ENCODE measurements around the gene VCX2. TPM values are rescaled to one million over a fixed set of nuclear protein-coding genes. Genes with fewer than 3 reads are reported as not detected.
"Not testable (repeated sequence)": the region's sequence is repeated elsewhere in the genome, so short reads cannot be mapped to it uniquely, and the experiment has no call there.

VCX2 gene
- total RNA-seq, 2 donors from 2014 or later = not detected

DNA sequence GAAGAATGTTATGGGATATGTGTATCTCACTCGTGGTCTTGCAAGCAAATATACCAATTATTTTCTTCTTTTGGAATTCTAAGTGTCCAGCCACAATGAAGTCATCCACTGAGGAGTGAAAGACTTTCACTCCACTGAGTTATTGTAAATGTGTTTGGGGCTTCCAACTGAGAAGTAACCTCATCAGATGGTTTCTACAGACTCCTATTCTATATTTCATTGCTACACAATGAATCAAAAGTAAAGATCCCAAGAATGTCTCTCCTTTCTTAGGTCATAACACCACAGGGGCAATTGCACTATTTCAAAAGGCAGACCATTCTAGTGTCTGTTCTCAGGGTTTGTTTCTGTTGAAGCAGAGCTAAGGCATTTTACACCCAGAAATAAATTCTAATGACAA is 12.3 kb upstream of the VCX2 start:
- ATAC-seq (ENCODE audit: insufficient number of reproducible peaks, low FRiP score, low read depth) (no peak), DNase-seq (ENCODE audit: low spot score) (no peak)
- Histone ChIP-seq H3K4me1 (ENCODE audit: control insufficient read depth in 1 of 2, low read depth in 2 of 2) (no peaks in the 10 kb centered on the region), H3K27me3 (replicated peaks; ENCODE audit: insufficient read depth) (no peaks in the 10 kb centered on the region), H3K36me3 (no peaks in the 10 kb centered on the region), H3K27ac (no peak overlapping the region), H3K9me3 (no peaks in the 10 kb centered on the region), H3K4me3 (no peak overlapping the region)
- TF ChIP-seq CTCF (IDR thresholded peaks at IDR 0.05) = no peak

- Histone ChIP-seq H3K36me3 (no peaks in the 10 kb centered on the region), H3K27me3 (replicated peaks; ENCODE audit: insufficient read depth) (no peaks in the 10 kb centered on the region), H3K4me1 (ENCODE audit: control insufficient read depth in 1 of 2, low read depth in 2 of 2) (no peaks in the 10 kb centered on the region), H3K27ac (no peak overlapping the region), H3K4me3 (no peak overlapping the region), H3K9me3 (no peaks in the 10 kb centered on the region)
- ATAC-seq (ENCODE audit: insufficient number of reproducible peaks, low FRiP score, low read depth) (no peak), DNase-seq (ENCODE audit: low spot score) (no peak)
- no peak for TF ChIP-seq CTCF (IDR thresholded peaks at IDR 0.05)
Observed at GRCh38 chrX:8179656-8180055, 8.6 kb upstream of the VCX2 start.

DNA sequence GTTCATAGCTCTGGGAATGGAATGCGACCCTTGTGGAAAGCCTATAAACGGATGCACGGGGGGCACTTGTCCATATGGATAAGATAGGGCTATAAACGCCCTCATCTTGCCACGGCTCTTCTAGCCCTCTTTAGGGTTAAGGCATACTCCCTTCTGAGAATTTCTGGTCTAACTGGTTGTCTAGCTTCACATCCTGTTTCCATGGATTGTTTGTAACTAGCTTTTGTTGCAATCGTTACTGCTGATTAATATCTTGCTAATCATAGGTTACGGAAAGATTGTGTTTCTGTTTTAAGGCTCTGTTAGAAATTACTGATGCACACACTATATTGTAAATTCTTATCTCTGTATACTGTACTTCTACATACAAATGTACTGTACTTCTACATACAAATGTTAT is 17.1 kb downstream of the VCX2 start:
- H3K4me1 ChIP-seq (ENCODE audit: control insufficient read depth in 1 of 2, low read depth in 2 of 2); DNase-seq (ENCODE audit: low spot score); H3K27me3 ChIP-seq (replicated peaks; ENCODE audit: insufficient read depth); H3K36me3 ChIP-seq; H3K27ac ChIP-seq; H3K9me3 ChIP-seq; ATAC-seq (ENCODE audit: insufficient number of reproducible peaks, low FRiP score, low read depth); H3K4me3 ChIP-seq: not testable (repeated sequence)

GRCh38 chrX:8147226-8147625 is 23.8 kb downstream of the VCX2 start:
- Histone ChIP-seq H3K36me3 (no peaks in the 10 kb centered on the region), H3K4me3 (no peak overlapping the region), H3K9me3 (no peaks in the 10 kb centered on the region), H3K27ac (no peak overlapping the region), H3K27me3 (replicated peaks; ENCODE audit: insufficient read depth) (no peaks in the 10 kb centered on the region), H3K4me1 (ENCODE audit: control insufficient read depth in 1 of 2, low read depth in 2 of 2) (no peaks in the 10 kb centered on the region)
- no peak for TF ChIP-seq CTCF (IDR thresholded peaks at IDR 0.05)
- ATAC-seq (ENCODE audit: insufficient number of reproducible peaks, low FRiP score, low read depth) (no peak), DNase-seq (ENCODE audit: low spot score) (no peak)

DNA sequence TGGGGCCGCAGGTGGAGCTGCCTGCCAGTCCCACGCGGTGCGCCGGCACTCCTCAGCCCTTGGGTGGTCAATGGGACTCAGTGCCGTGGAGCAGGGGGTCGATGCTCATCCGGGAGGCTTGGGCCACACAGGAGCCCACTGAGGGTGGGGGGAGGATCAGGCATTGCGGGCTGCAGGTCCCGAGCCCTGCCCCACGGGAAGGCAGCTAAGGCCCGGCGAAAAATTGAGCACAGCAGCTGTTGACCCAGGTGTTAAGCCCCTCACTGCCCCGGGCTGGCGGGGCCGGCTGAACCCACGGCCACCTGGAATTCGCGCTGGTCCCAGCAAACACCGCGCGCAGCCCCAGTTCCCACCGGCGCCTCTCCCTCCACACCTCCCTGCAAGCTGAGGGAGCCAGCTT is 26.1 kb downstream of the VCX2 start:
- H3K4me1 ChIP-seq (ENCODE audit: control insufficient read depth in 1 of 2, low read depth in 2 of 2) = no peaks in the 10 kb centered on the region
- no peak for TF ChIP-seq CTCF (IDR thresholded peaks at IDR 0.05)
- no peaks in the 10 kb centered on the region for H3K27me3 ChIP-seq (replicated peaks; ENCODE audit: insufficient read depth)
- no peak overlapping the region for H3K27ac ChIP-seq
- no peak for ATAC-seq (ENCODE audit: insufficient number of reproducible peaks, low FRiP score, low read depth)
- DNase-seq (ENCODE audit: low spot score) = no peak
- no peaks in the 10 kb centered on the region for H3K36me3 ChIP-seq
- H3K4me3 ChIP-seq = no peak overlapping the region
- H3K9me3 ChIP-seq = no peaks in the 10 kb centered on the region

GRCh38 chrX:8141896-8142295 is 29.2 kb downstream of the VCX2 start:
- no peak overlapping the region for H3K27ac ChIP-seq
- H3K4me3 ChIP-seq = no peak overlapping the region
- no peaks in the 10 kb centered on the region for H3K36me3 ChIP-seq
- H3K4me1 ChIP-seq (ENCODE audit: control insufficient read depth in 1 of 2, low read depth in 2 of 2) = no peaks in the 10 kb centered on the region
- no peaks in the 10 kb centered on the region for H3K27me3 ChIP-seq (replicated peaks; ENCODE audit: insufficient read depth)
- no peak for TF ChIP-seq CTCF (IDR thresholded peaks at IDR 0.05)
- no peak for ATAC-seq (ENCODE audit: insufficient number of reproducible peaks, low FRiP score, low read depth)
- no peaks in the 10 kb centered on the region for H3K9me3 ChIP-seq
- DNase-seq (ENCODE audit: low spot score) = no peak
